ENCODE results near the gene MCTP1. TPM values are rescaled to one million over a fixed set of nuclear protein-coding genes. Genes with fewer than 3 reads are reported as not detected.

The MCTP1 gene
- total RNA-seq, 1 donor from 2014 or later = not detected

- Mint-ChIP-seq H3K27me3 (peaks cover 11% of the 10 kb centered on the region), H3K36me3 (ENCODE audit: low read depth) (no peaks in the 10 kb centered on the region), H3K27ac (no peak overlapping the region), H3K4me1 (no peaks in the 10 kb centered on the region), H3K4me3 (no peak overlapping the region), H3K9me3 (peaks cover 5% of the 10 kb centered on the region)
- no peak for DNase-seq
- intact Hi-C loops (cut with micrococcal nuclease) = no loop called here
Measured at GRCh38 chr5:94761786-94762185, 523.1 kb downstream of the MCTP1 start.

GRCh38 chr5:94761055-94761454 lies 523.8 kb downstream of the MCTP1 start:
- intact Hi-C loops (cut with micrococcal nuclease) = no loop called here
- peaks cover 5% of the 10 kb centered on the region for H3K9me3 Mint-ChIP-seq
- H3K27me3 Mint-ChIP-seq = peaks cover 11% of the 10 kb centered on the region
- H3K36me3 Mint-ChIP-seq (ENCODE audit: low read depth) = no peaks in the 10 kb centered on the region
- H3K4me3 Mint-ChIP-seq = no peak overlapping the region
- H3K4me1 Mint-ChIP-seq = no peaks in the 10 kb centered on the region
- H3K27ac Mint-ChIP-seq = no peak overlapping the region
- no peak for DNase-seq

GRCh38 chr5:94759961-94760360 lies 524.9 kb downstream of the MCTP1 start:
- Mint-ChIP-seq H3K27ac (no peak overlapping the region), H3K9me3 (peaks cover 5% of the 10 kb centered on the region), H3K27me3 (peaks cover 11% of the 10 kb centered on the region), H3K4me1 (no peaks in the 10 kb centered on the region), H3K36me3 (ENCODE audit: low read depth) (no peaks in the 10 kb centered on the region), H3K4me3 (no peak overlapping the region)
- no peak for DNase-seq
- intact Hi-C loops (cut with micrococcal nuclease) = no loop called here

- H3K36me3 Mint-ChIP-seq (ENCODE audit: low read depth) = no peaks in the 10 kb centered on the region
- no peak overlapping the region for H3K4me3 Mint-ChIP-seq
Measured at GRCh38 chr5:94759022-94759421, 525.9 kb downstream of the MCTP1 start.

GRCh38 chr5:94754824-94755223 lies 530.1 kb downstream of the MCTP1 start:
- intact Hi-C loops (cut with micrococcal nuclease) = no loop called here
- Mint-ChIP-seq H3K27ac (no peak overlapping the region), H3K27me3 (peaks cover 4% of the 10 kb centered on the region), H3K4me3 (no peak overlapping the region), H3K9me3 (no peaks in the 10 kb centered on the region), H3K36me3 (ENCODE audit: low read depth) (no peaks in the 10 kb centered on the region), H3K4me1 (no peaks in the 10 kb centered on the region)
- DNase-seq = no peak

More at GRCh38 chr5:94759022-94759421, 525.9 kb downstream of the MCTP1 start:
- H3K4me1 Mint-ChIP-seq = no peaks in the 10 kb centered on the region
- DNase-seq = no peak
- no peak overlapping the region for H3K27ac Mint-ChIP-seq
- peaks cover 5% of the 10 kb centered on the region for H3K9me3 Mint-ChIP-seq
- H3K27me3 Mint-ChIP-seq = peaks cover 11% of the 10 kb centered on the region
- intact Hi-C loops (cut with micrococcal nuclease) = no loop called here

- Mint-ChIP-seq H3K27ac (no peak overlapping the region), H3K27me3 (no peaks in the 10 kb centered on the region), H3K4me3 (no peak overlapping the region), H3K9me3 (no peaks in the 10 kb centered on the region), H3K36me3 (ENCODE audit: low read depth) (no peaks in the 10 kb centered on the region), H3K4me1 (no peaks in the 10 kb centered on the region)
- DNase-seq = no peak
- intact Hi-C loops (cut with micrococcal nuclease) = no loop called here
Measured at GRCh38 chr5:94751460-94751859, 533.4 kb downstream of the MCTP1 start.

GRCh38 chr5:94750681-94751080 lies 534.2 kb downstream of the MCTP1 start:
- no peak for DNase-seq
- no peak overlapping the region for H3K4me3 Mint-ChIP-seq
- H3K27ac Mint-ChIP-seq = no peak overlapping the region
- H3K36me3 Mint-ChIP-seq (ENCODE audit: low read depth) = no peaks in the 10 kb centered on the region
- H3K4me1 Mint-ChIP-seq = no peaks in the 10 kb centered on the region
- H3K9me3 Mint-ChIP-seq = no peaks in the 10 kb centered on the region
- intact Hi-C loops (cut with micrococcal nuclease) = no loop called here
- no peaks in the 10 kb centered on the region for H3K27me3 Mint-ChIP-seq

- no peaks in the 10 kb centered on the region for H3K27me3 Mint-ChIP-seq
- H3K4me1 Mint-ChIP-seq = no peaks in the 10 kb centered on the region
- intact Hi-C loops (cut with micrococcal nuclease) = loop anchor here (5.0 kb wide), 1 partner anchor 43 kb away; no protein-coding TSS in a partner anchor
Measured at GRCh38 chr5:94749042-94749441, 535.9 kb downstream of the MCTP1 start.

GRCh38 chr5:94748212-94748611 lies 536.7 kb downstream of the MCTP1 start:
- no peak for DNase-seq
- no peak overlapping the region for H3K27ac Mint-ChIP-seq
- H3K27me3 Mint-ChIP-seq = no peaks in the 10 kb centered on the region
- no peaks in the 10 kb centered on the region for H3K9me3 Mint-ChIP-seq
- no peaks in the 10 kb centered on the region for H3K36me3 Mint-ChIP-seq (ENCODE audit: low read depth)
- intact Hi-C loops (cut with micrococcal nuclease) = loop anchor here (5.0 kb wide), 1 partner anchor 44 kb away; no protein-coding TSS in a partner anchor
- no peak overlapping the region for H3K4me3 Mint-ChIP-seq
- no peaks in the 10 kb centered on the region for H3K4me1 Mint-ChIP-seq

More at GRCh38 chr5:94749042-94749441, 535.9 kb downstream of the MCTP1 start:
- Mint-ChIP-seq H3K36me3 (ENCODE audit: low read depth) (no peaks in the 10 kb centered on the region), H3K27ac (no peak overlapping the region), H3K9me3 (no peaks in the 10 kb centered on the region), H3K4me3 (no peak overlapping the region)
- no peak for DNase-seq

GRCh38 chr5:94747371-94747770 lies 537.5 kb downstream of the MCTP1 start:
- no peak for DNase-seq
- H3K9me3 Mint-ChIP-seq = no peaks in the 10 kb centered on the region
- no peaks in the 10 kb centered on the region for H3K27me3 Mint-ChIP-seq
- no peaks in the 10 kb centered on the region for H3K4me1 Mint-ChIP-seq
- intact Hi-C loops (cut with micrococcal nuclease) = loop anchor here (5.0 kb wide), 1 partner anchor 45 kb away; no protein-coding TSS in a partner anchor
- no peak overlapping the region for H3K27ac Mint-ChIP-seq
- H3K36me3 Mint-ChIP-seq (ENCODE audit: low read depth) = no peaks in the 10 kb centered on the region
- H3K4me3 Mint-ChIP-seq = no peak overlapping the region

GRCh38 chr5:94746731-94747124 lies 538.2 kb downstream of the MCTP1 start:
- no peak for DNase-seq
- no peaks in the 10 kb centered on the region for H3K4me1 Mint-ChIP-seq
- H3K4me3 Mint-ChIP-seq = no peak overlapping the region
- H3K9me3 Mint-ChIP-seq = no peaks in the 10 kb centered on the region
- intact Hi-C loops (cut with micrococcal nuclease) = loop anchor here (5.0 kb wide), 1 partner anchor 46 kb away; no protein-coding TSS in a partner anchor
- no peak overlapping the region for H3K27ac Mint-ChIP-seq
- no peaks in the 10 kb centered on the region for H3K36me3 Mint-ChIP-seq (ENCODE audit: low read depth)
- H3K27me3 Mint-ChIP-seq = no peaks in the 10 kb centered on the region

- Mint-ChIP-seq H3K4me3 (no peak overlapping the region), H3K36me3 (ENCODE audit: low read depth) (no peaks in the 10 kb centered on the region), H3K4me1 (no peaks in the 10 kb centered on the region), H3K27me3 (no peaks in the 10 kb centered on the region), H3K27ac (no peak overlapping the region), H3K9me3 (no peaks in the 10 kb centered on the region)
- no peak for DNase-seq
- intact Hi-C loops (cut with micrococcal nuclease) = loop anchor here (5.0 kb wide), 1 partner anchor 46 kb away; no protein-coding TSS in a partner anchor
Measured at GRCh38 chr5:94745786-94746730, 538.8 kb downstream of the MCTP1 start.

- no peaks in the 10 kb centered on the region for H3K4me1 Mint-ChIP-seq
- no peaks in the 10 kb centered on the region for H3K27me3 Mint-ChIP-seq
- no peak overlapping the region for H3K27ac Mint-ChIP-seq
- no peaks in the 10 kb centered on the region for H3K36me3 Mint-ChIP-seq (ENCODE audit: low read depth)
- intact Hi-C loops (cut with micrococcal nuclease) = loop anchor here (5.0 kb wide), 1 partner anchor 47 kb away; no protein-coding TSS in a partner anchor
- no peak overlapping the region for H3K4me3 Mint-ChIP-seq
- no peak for DNase-seq
- H3K9me3 Mint-ChIP-seq = no peaks in the 10 kb centered on the region
Measured at GRCh38 chr5:94744906-94745305, 540.0 kb downstream of the MCTP1 start.

- Mint-ChIP-seq H3K27ac (no peak overlapping the region), H3K4me3 (no peak overlapping the region), H3K9me3 (no peaks in the 10 kb centered on the region), H3K4me1 (no peaks in the 10 kb centered on the region), H3K27me3 (peaks cover 2% of the 10 kb centered on the region), H3K36me3 (ENCODE audit: low read depth) (no peaks in the 10 kb centered on the region)
- intact Hi-C loops (cut with micrococcal nuclease) = no loop called here
- DNase-seq = no peak
Measured at GRCh38 chr5:94742852-94743251, 542.0 kb downstream of the MCTP1 start.
